PFSK-1 (cell line): ENCODE results near the gene ZFYVE19.

Experiments
- FOXP2 ChIP-seq: optimal IDR thresholded peaks from 2 replicates; pipeline ENCODE3; 2011; ENCODE audit warnings: borderline replicate concordance, control low read depth, inconsistent platforms; ENCODE audit not compliant: insufficient read depth; ENCODE audit errors: extremely low read length, extremely low read depth
- POLR2AphosphoS5 ChIP-seq: IDR thresholded peaks from 2 replicates; pipeline ENCODE4 v1.6.1; 2012; ENCODE audit warnings: low read depth, mild to moderate bottlenecking, control low read depth, low read length, moderate library complexity
- SIN3A ChIP-seq: IDR thresholded peaks from 2 replicates; pipeline ENCODE4 v1.6.1; 2012; ENCODE audit warnings: mild to moderate bottlenecking, low read length, moderate library complexity, borderline replicate concordance; ENCODE audit not compliant: insufficient read depth
- TAF1 ChIP-seq: IDR thresholded peaks from 2 replicates; pipeline ENCODE4 v1.6.1; 2012; ENCODE audit warnings: low read length, control low read depth, borderline replicate concordance; ENCODE audit not compliant: insufficient read depth
- TF ChIP-seq, protein P1 (sequence below), 2 experiments: IDR thresholded peaks; 2 replicates each; pipeline versions ENCODE4 v1.6.1 to v1.8.0; 2011 to 2012; ENCODE audit warnings: low read depth in 2 of 2, low read length in 2 of 2, control low read depth in 1 of 2, inconsistent platforms in 1 of 2, mild to moderate bottlenecking in 1 of 2, moderate library complexity in 1 of 2; ENCODE audit not compliant: insufficient read depth in 1 of 2

The ZFYVE19 gene

GRCh38 chr15:40782609-40783227 lies 24.2 kb upstream of the ZFYVE19 start:
- no peak for TF ChIP-seq POLR2AphosphoS5
- no peak for TF ChIP-seq SIN3A
- TF ChIP-seq, protein P1, sequence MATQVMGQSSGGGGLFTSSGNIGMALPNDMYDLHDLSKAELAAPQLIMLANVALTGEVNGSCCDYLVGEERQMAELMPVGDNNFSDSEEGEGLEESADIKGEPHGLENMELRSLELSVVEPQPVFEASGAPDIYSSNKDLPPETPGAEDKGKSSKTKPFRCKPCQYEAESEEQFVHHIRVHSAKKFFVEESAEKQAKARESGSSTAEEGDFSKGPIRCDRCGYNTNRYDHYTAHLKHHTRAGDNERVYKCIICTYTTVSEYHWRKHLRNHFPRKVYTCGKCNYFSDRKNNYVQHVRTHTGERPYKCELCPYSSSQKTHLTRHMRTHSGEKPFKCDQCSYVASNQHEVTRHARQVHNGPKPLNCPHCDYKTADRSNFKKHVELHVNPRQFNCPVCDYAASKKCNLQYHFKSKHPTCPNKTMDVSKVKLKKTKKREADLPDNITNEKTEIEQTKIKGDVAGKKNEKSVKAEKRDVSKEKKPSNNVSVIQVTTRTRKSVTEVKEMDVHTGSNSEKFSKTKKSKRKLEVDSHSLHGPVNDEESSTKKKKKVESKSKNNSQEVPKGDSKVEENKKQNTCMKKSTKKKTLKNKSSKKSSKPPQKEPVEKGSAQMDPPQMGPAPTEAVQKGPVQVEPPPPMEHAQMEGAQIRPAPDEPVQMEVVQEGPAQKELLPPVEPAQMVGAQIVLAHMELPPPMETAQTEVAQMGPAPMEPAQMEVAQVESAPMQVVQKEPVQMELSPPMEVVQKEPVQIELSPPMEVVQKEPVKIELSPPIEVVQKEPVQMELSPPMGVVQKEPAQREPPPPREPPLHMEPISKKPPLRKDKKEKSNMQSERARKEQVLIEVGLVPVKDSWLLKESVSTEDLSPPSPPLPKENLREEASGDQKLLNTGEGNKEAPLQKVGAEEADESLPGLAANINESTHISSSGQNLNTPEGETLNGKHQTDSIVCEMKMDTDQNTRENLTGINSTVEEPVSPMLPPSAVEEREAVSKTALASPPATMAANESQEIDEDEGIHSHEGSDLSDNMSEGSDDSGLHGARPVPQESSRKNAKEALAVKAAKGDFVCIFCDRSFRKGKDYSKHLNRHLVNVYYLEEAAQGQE (IDR thresholded peaks at IDR 0.05; ENCODE audit: insufficient read depth in 1 of 2, low read depth in 2 of 2, low read length in 2 of 2) = no peak
- TF ChIP-seq FOXP2 = peak; percentile 31
- no peak for TF ChIP-seq TAF1

DNA sequence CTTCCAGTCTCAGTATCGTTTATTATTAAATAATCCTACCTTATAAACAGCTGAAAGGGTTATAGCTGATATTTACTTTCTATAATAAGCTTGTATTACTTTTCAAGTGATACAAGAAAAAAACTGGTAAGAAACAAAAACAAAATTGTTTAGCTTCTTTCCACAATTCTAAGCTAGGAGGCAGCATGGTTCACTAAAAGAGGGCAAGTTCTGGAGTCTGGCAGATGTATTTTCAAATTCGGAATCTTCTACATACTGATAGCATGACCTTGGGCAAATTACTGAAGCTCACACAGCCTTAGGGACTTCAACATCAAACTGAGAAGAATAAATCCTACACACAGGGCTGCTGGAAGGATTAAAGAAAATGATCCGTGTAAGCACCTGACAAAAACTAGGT lies 21.7 kb upstream of the ZFYVE19 start:
- no peak for TF ChIP-seq SIN3A
- TF ChIP-seq TAF1 = no peak
- TF ChIP-seq, protein P1 (IDR thresholded peaks at IDR 0.05; ENCODE audit: insufficient read depth in 1 of 2, low read depth in 2 of 2, low read length in 2 of 2) = no peak
- TF ChIP-seq POLR2AphosphoS5 = no peak
- no peak for TF ChIP-seq FOXP2

DNA sequence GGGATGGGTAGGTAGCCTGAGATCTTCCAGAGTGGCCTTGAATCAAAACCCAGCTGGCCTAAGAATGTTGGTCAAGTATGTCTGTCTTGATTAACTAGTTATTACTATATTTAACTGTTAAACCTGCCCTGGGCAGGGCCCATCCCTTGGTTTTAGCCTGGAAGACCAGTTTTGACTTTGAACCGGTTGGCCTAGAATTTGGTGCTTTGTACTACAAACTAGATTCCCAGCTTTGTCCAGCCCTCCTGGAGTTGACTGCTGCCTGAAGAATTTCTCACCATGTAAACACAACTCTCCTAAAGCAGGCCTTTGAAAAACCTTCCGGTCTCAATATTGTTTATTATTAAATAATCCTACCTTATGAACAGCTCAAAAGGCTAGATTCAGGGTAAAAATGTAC lies 21.1 kb upstream of the ZFYVE19 start:
- no peak for TF ChIP-seq FOXP2
- TF ChIP-seq POLR2AphosphoS5 = no peak
- no peak for TF ChIP-seq TAF1
- TF ChIP-seq, protein P1 (IDR thresholded peaks at IDR 0.05; ENCODE audit: insufficient read depth in 1 of 2, low read depth in 2 of 2, low read length in 2 of 2) = no peak
- no peak for TF ChIP-seq SIN3A

GRCh38 chr15:40787344-40787841 lies 19.5 kb upstream of the ZFYVE19 start:
- no peak for TF ChIP-seq POLR2AphosphoS5
- TF ChIP-seq TAF1 = no peak
- TF ChIP-seq SIN3A = no peak
- TF ChIP-seq, protein P1 (IDR thresholded peaks at IDR 0.05; ENCODE audit: insufficient read depth in 1 of 2, low read depth in 2 of 2, low read length in 2 of 2) = no peak
- no peak for TF ChIP-seq FOXP2
